Measurements from ENCODE around the gene PNLIPRP2. TPM values are rescaled to one million over a fixed set of nuclear protein-coding genes. Genes with fewer than 3 reads are reported as not detected.
A peak's percentile ranks its signal among the peaks of the same experiment; 100 is the strongest.

The PNLIPRP2 gene
- total RNA-seq, 1 donor from 2014 or later = not detected

DNA sequence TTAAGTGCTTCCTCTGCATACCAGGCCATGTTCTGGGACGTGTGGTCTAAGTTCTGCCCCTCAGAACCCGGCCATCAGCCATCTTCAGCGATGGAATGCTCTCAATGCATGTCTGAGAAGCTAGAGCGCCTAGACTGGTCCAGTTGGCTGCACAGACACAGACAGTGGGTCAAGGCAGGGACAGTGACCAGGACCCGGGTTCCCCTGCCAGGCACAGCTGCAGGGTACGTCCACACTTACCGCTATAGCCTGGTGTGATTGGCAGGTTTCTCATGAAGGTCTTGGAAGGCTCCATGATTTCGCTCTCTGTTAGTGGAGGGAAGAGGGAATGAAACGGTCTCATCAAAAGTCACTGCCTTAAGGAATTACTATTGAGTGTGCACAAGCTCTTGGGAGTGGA, 47.3 kb downstream of the PNLIPRP2 start:
- TF ChIP-seq, protein P1, sequence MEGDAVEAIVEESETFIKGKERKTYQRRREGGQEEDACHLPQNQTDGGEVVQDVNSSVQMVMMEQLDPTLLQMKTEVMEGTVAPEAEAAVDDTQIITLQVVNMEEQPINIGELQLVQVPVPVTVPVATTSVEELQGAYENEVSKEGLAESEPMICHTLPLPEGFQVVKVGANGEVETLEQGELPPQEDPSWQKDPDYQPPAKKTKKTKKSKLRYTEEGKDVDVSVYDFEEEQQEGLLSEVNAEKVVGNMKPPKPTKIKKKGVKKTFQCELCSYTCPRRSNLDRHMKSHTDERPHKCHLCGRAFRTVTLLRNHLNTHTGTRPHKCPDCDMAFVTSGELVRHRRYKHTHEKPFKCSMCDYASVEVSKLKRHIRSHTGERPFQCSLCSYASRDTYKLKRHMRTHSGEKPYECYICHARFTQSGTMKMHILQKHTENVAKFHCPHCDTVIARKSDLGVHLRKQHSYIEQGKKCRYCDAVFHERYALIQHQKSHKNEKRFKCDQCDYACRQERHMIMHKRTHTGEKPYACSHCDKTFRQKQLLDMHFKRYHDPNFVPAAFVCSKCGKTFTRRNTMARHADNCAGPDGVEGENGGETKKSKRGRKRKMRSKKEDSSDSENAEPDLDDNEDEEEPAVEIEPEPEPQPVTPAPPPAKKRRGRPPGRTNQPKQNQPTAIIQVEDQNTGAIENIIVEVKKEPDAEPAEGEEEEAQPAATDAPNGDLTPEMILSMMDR (IDR thresholded peaks at IDR 0.05; ENCODE audit: insufficient read depth, low read length, severe bottlenecking) = no peak
- DNase-seq (ENCODE audit: low read depth) = no peak
- H3K36me3 ChIP-seq (ENCODE audit: control insufficient read depth, insufficient read depth, low read length) = no peaks in the 10 kb centered on the region
- no peak for FAIRE-seq
- no peaks in the 10 kb centered on the region for H3K27me3 ChIP-seq (ENCODE audit: control insufficient read depth, insufficient read depth, low read length)
- H3K4me3 ChIP-seq (ENCODE audit: low read depth, low read length) = no peak overlapping the region

DNA sequence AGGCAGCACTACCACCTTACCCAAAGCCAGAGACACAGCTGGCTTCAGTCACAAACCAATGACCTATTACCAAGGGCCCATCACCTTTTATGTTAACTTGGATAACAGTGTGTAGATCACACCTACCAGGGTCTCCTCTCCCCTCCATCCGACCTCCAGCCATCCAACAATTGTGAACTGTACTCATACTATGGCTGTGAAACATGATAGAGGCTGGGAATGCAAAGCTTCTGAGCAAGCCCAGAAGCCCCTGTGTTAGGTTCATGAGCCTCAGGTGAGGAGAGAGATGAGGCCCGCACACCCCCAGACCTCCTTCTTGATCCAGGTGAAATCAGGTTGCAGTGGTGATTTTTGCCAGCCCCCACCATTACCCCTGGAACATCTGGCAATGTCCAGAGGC, 47.7 kb downstream of the PNLIPRP2 start:
- no peaks in the 10 kb centered on the region for H3K36me3 ChIP-seq (ENCODE audit: control insufficient read depth, insufficient read depth, low read length)
- no peak for DNase-seq (ENCODE audit: low read depth)
- TF ChIP-seq, protein P1 (IDR thresholded peaks at IDR 0.05; ENCODE audit: insufficient read depth, low read length, severe bottlenecking) = no peak
- no peaks in the 10 kb centered on the region for H3K27me3 ChIP-seq (ENCODE audit: control insufficient read depth, insufficient read depth, low read length)
- no peak for FAIRE-seq
- no peak overlapping the region for H3K4me3 ChIP-seq (ENCODE audit: low read depth, low read length)

- H3K27me3 ChIP-seq (ENCODE audit: control insufficient read depth, insufficient read depth, low read length) = no peaks in the 10 kb centered on the region
- no peak overlapping the region for H3K4me3 ChIP-seq (ENCODE audit: low read depth, low read length)
- DNase-seq (ENCODE audit: low read depth) (no peak), FAIRE-seq (no peak)
- TF ChIP-seq, protein P1 (IDR thresholded peaks at IDR 0.05; ENCODE audit: insufficient read depth, low read length, severe bottlenecking) = no peak
- H3K36me3 ChIP-seq (ENCODE audit: control insufficient read depth, insufficient read depth, low read length) = no peaks in the 10 kb centered on the region
Observed at GRCh38 chr10:116669080-116669479, 48.3 kb downstream of the PNLIPRP2 start.

DNA sequence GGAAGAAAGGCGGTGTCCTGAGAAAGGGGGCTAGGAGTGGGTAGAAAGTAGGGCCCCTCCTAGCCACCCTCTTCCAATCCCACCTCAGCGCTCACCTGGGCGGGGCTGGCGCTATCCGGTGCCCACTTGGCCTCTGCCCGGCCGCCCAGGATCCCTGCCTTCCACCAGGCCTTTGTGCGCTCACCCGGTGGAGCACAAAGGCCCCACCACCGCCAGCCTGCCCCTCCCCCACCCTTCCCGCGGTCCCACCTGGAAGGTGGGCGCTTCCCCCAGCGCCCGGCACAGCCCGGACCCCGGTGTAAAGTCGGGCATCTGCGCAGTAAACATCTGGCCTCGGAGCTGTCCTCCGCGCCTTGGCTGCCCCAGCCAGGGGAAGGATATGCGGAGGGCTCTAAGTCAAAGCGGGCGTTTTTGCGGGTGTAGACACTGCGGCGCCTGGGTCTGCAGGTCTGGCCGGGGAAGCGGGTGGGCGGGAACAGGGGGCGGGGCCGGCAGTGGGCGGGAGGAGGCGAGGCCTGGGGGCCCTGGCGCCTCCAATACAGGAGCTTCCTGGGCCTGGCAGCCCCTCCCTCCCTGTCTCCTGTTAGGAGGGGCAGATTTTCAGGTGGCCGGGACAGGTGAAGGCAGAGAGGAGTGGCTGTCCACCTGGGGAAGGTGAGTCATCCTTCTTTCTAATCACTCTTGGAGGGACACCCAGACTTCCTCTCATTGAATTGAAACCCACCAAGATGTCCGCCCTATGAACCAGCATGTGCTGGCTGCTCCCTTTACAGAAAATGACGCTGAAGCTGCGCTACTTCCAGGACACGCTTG, 49.3 kb downstream of the PNLIPRP2 start:
- FAIRE-seq = no peak

GRCh38 chr10:116670706-116671105, 50.0 kb downstream of the PNLIPRP2 start:
- H3K36me3 ChIP-seq (ENCODE audit: control insufficient read depth, insufficient read depth, low read length) = no peaks in the 10 kb centered on the region
- TF ChIP-seq, protein P1 (IDR thresholded peaks at IDR 0.05; ENCODE audit: insufficient read depth, low read length, severe bottlenecking) = no peak
- FAIRE-seq (no peak), DNase-seq (ENCODE audit: low read depth) (no peak)
- H3K4me3 ChIP-seq (ENCODE audit: low read depth, low read length) = no peak overlapping the region
- no peaks in the 10 kb centered on the region for H3K27me3 ChIP-seq (ENCODE audit: control insufficient read depth, insufficient read depth, low read length)

More for the DNA sequence above, 49.3 kb downstream of the PNLIPRP2 start:
- DNase-seq (ENCODE audit: low read depth) = peak; percentile 7
- TF ChIP-seq, protein P1 (IDR thresholded peaks at IDR 0.05; ENCODE audit: insufficient read depth, low read length, severe bottlenecking) = no peak
- Histone ChIP-seq H3K36me3 (ENCODE audit: control insufficient read depth, insufficient read depth, low read length) (no peaks in the 10 kb centered on the region), H3K4me3 (ENCODE audit: low read depth, low read length) (no peak overlapping the region), H3K27me3 (ENCODE audit: control insufficient read depth, insufficient read depth, low read length) (no peaks in the 10 kb centered on the region)

Measured in bronchial epithelial cell (primary cell).